ENCODE measurements around the gene AMBP. TPM values are rescaled to one million over a fixed set of nuclear protein-coding genes. Genes with fewer than 3 reads are reported as not detected.

The AMBP gene
- total and polyA plus RNA-seq, 10 donors, result 0.09 to 1.6 (median 0.12) TPM; not detected in 7

GRCh38 chr9:114056527-114056926 lies 21.6 kb downstream of the AMBP start:
- Histone ChIP-seq H3K4me3 (no peak overlapping the region), H3K27me3 (replicated peaks in 1 of 7) (no peaks in the 10 kb centered on the region), H3K36me3 (peaks cover 0 to 22% (median under 1%) of the 10 kb centered on the region in 6 donors), H3K4me1 (peaks cover 0 to 10% (median 0%) of the 10 kb centered on the region in 6 donors), H3K9me3 (no peaks in the 10 kb centered on the region), H3K27ac (no peak overlapping the region)
- DNase-seq, result peak; percentile 62
- TF ChIP-seq CTCF (IDR thresholded peaks at IDR 0.05 in 8 of 11, conservative IDR thresholded peaks at IDR 0.05 in 3 of 11) (no peak), POLR2AphosphoS5 (IDR thresholded peaks at IDR 0.05) (no peak), POLR2A (IDR thresholded peaks at IDR 0.05) (no peak)
- intact Hi-C loops (cut with DNase I; ENCODE audit: low total_unique reads), result no loop called here
- 89 to 98% (median 91%) methylated on average over 4 to 5 of the region's 5 CpGs for WGBS, 5 donors

- Histone ChIP-seq H3K9me3 (no peaks in the 10 kb centered on the region), H3K4me1 (peaks cover 0 to 10% (median 0%) of the 10 kb centered on the region in 6 donors), H3K27ac (no peak overlapping the region), H3K36me3 (peaks cover 0 to 28% (median 2%) of the 10 kb centered on the region in 6 donors), H3K27me3 (replicated peaks in 1 of 7) (no peaks in the 10 kb centered on the region), H3K4me3 (no peak overlapping the region)
- intact Hi-C loops (cut with DNase I; ENCODE audit: low total_unique reads), result no loop called here
- WGBS, 5 donors, result 65 to 87% (median 79%) methylated on average over 7 of the region's 7 CpGs
- TF ChIP-seq POLR2A (IDR thresholded peaks at IDR 0.05), result no peak
- no peak for TF ChIP-seq POLR2AphosphoS5 (IDR thresholded peaks at IDR 0.05)
- no peak for TF ChIP-seq CTCF (IDR thresholded peaks at IDR 0.05 in 8 of 11, conservative IDR thresholded peaks at IDR 0.05 in 3 of 11)
- no peak for DNase-seq
These were observed 22.2 kb downstream of the AMBP start for GRCh38 chr9:114055894-114056293.

- WGBS, 5 donors, result 86 to 97% (median 93%) methylated on average over 13 to 18 of the region's 18 CpGs
- Histone ChIP-seq H3K36me3 (peaks cover 0 to 36% (median 2%) of the 10 kb centered on the region in 6 donors), H3K4me1 (peaks cover 0 to 10% (median 0%) of the 10 kb centered on the region in 6 donors), H3K4me3 (no peak overlapping the region), H3K27me3 (replicated peaks in 1 of 7) (no peaks in the 10 kb centered on the region), H3K27ac (no peak overlapping the region), H3K9me3 (no peaks in the 10 kb centered on the region)
- DNase-seq, result peak; percentile 36
- TF ChIP-seq CTCF (IDR thresholded peaks at IDR 0.05 in 8 of 11, conservative IDR thresholded peaks at IDR 0.05 in 3 of 11), result no peak
- no peak for TF ChIP-seq POLR2AphosphoS5 (IDR thresholded peaks at IDR 0.05)
- TF ChIP-seq POLR2A (IDR thresholded peaks at IDR 0.05), result no peak
- intact Hi-C loops (cut with DNase I; ENCODE audit: low total_unique reads), result no loop called here
These were observed 23.0 kb downstream of the AMBP start for GRCh38 chr9:114055061-114055460.

- H3K27me3 ChIP-seq (replicated peaks in 1 of 7), result no peaks in the 10 kb centered on the region
- no peak for TF ChIP-seq POLR2A (IDR thresholded peaks at IDR 0.05)
- TF ChIP-seq POLR2AphosphoS5 (IDR thresholded peaks at IDR 0.05), result no peak
- no peak for TF ChIP-seq CTCF (IDR thresholded peaks at IDR 0.05 in 8 of 11, conservative IDR thresholded peaks at IDR 0.05 in 3 of 11)
- H3K27ac ChIP-seq, result no peak overlapping the region
- no peaks in the 10 kb centered on the region for H3K9me3 ChIP-seq
- peak; percentile 40 for DNase-seq
- intact Hi-C loops (cut with DNase I; ENCODE audit: low total_unique reads), result no loop called here
- H3K4me3 ChIP-seq, result no peak overlapping the region
- H3K36me3 ChIP-seq, result peaks cover 0 to 44% (median 9%) of the 10 kb centered on the region in 6 donors
- 72 to 91% (median 80%) methylated on average over 10 of the region's 10 CpGs for WGBS, 5 donors
- peaks cover 0 to 3% (median 0%) of the 10 kb centered on the region in 6 donors for H3K4me1 ChIP-seq
These were observed 23.9 kb downstream of the AMBP start for GRCh38 chr9:114054191-114054690.

All from spleen (tissue), 11 donors.